ENCODE measurements around the gene GMEB2.
"Not testable (repeated sequence)": the region's sequence is repeated elsewhere in the genome, so short reads cannot be mapped to it uniquely, and the experiment has no call there.

Gene GMEB2

DNA sequence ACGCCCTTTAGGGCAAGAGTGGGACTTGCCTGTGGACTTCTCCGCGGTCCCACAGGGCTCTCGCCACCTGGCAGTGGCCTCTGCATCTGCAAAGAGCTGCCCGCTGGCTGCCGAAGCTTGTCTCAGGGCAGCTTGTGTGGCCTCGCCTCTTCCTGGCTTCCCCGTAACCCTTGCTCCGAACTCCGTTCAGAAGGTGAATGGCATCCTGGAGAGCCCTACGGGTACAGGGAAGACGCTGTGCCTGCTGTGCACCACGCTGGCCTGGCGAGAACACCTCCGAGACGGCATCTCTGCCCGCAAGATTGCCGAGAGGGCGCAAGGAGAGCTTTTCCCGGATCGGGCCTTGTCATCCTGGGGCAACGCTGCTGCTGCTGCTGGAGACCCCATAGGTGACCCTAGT is 34.2 kb upstream of the GMEB2 start:
- H3K27ac ChIP-seq = no peak overlapping the region
- TF ChIP-seq ZFX (IDR thresholded peaks at IDR 0.05; ENCODE audit: borderline replicate concordance) = no peak
- TF ChIP-seq, protein P1, sequence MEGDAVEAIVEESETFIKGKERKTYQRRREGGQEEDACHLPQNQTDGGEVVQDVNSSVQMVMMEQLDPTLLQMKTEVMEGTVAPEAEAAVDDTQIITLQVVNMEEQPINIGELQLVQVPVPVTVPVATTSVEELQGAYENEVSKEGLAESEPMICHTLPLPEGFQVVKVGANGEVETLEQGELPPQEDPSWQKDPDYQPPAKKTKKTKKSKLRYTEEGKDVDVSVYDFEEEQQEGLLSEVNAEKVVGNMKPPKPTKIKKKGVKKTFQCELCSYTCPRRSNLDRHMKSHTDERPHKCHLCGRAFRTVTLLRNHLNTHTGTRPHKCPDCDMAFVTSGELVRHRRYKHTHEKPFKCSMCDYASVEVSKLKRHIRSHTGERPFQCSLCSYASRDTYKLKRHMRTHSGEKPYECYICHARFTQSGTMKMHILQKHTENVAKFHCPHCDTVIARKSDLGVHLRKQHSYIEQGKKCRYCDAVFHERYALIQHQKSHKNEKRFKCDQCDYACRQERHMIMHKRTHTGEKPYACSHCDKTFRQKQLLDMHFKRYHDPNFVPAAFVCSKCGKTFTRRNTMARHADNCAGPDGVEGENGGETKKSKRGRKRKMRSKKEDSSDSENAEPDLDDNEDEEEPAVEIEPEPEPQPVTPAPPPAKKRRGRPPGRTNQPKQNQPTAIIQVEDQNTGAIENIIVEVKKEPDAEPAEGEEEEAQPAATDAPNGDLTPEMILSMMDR (IDR thresholded peaks at IDR 0.05) = no peak

DNA sequence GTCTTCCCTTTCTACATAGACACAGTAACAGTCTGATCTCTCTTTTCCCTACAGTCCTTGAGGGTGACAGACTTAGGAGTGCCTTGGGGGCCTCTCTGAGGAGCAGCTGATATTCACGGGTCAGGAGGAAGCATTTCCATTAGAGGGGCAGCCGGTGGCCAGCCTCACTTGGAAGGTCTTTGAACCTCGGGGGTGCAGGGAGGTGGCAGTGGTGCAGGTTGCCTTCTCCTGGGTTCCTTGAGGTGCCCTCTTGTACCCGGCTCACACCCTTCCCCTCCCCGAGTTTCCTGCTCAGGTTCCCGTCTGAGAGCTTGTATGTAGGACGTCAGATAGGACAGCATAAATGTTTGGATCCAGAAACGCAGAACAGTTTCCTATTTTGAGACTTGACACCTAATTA is 33.7 kb upstream of the GMEB2 start:
- TF ChIP-seq, protein P1 (IDR thresholded peaks at IDR 0.05) = no peak
- TF ChIP-seq ZFX (IDR thresholded peaks at IDR 0.05; ENCODE audit: borderline replicate concordance) = no peak
- no peak overlapping the region for H3K27ac ChIP-seq

DNA sequence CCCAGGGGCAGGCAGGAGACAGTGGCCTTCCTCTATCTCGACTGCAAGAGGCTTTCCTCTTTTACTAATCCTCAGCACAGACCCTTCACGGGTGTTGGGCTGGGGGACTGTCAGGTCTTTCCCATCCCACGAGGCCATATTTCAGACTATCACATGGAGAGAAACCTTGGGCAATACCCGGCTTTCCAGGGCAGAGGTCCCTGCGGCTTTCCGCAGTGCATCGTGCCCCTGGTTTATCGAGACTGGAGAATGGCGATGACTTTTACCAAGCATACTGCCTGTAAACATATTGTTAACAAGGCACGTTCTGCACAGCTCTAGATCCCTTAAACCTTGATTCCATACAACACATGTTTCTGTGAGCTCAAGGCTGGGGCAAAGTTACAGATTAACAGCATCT is 33.3 kb upstream of the GMEB2 start:
- H3K27ac ChIP-seq = not testable (repeated sequence)

DNA sequence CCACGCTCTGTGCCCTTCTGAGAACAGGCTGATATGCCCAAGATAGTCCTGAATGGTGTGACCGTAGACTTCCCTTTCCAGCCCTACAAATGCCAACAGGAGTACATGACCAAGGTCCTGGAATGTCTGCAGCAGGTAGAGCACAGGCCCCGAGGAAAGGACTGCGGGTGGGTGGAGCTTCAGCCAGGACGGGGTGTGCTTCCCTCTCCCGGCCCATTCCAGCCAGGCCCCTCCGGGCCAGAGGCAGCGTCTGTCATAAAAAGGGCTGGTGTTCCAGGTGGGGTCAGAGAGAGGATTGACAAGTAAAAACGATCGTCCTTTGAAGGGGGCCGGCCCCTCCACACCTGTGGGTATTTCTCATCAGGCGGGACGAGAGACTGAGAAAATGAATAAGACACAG is 32.5 kb upstream of the GMEB2 start:
- H3K27ac ChIP-seq = peak overlapping the region; percentile 86
- TF ChIP-seq, protein P1 (IDR thresholded peaks at IDR 0.05) = no peak
- TF ChIP-seq ZFX (IDR thresholded peaks at IDR 0.05; ENCODE audit: borderline replicate concordance) = no peak

DNA sequence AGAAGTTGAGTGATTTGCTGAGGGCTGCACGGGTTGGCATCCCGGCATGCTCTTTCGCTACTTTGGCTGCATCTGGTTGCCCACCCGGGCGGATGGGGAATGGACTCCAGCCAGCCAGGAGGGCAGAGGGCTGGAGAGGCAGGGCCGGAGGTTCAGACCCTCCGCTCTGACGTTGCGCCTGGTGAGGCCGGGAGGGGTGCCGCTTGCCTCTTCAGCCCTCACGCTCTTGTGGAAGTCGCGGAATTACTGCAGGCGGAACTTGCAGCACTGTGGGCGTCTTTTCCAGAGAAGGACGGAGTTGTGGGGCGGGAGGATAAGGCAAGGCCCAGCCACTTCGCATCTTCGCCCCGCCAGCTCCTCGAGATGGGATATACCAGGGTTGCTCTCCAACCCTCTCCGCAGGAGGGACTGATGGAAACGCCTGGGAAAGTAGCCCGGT is 31.9 kb upstream of the GMEB2 start:
- no peak for TF ChIP-seq ZFX (IDR thresholded peaks at IDR 0.05; ENCODE audit: borderline replicate concordance)
- TF ChIP-seq, protein P1 (IDR thresholded peaks at IDR 0.05) = no peak
- peak overlapping the region; percentile 86 for H3K27ac ChIP-seq

DNA sequence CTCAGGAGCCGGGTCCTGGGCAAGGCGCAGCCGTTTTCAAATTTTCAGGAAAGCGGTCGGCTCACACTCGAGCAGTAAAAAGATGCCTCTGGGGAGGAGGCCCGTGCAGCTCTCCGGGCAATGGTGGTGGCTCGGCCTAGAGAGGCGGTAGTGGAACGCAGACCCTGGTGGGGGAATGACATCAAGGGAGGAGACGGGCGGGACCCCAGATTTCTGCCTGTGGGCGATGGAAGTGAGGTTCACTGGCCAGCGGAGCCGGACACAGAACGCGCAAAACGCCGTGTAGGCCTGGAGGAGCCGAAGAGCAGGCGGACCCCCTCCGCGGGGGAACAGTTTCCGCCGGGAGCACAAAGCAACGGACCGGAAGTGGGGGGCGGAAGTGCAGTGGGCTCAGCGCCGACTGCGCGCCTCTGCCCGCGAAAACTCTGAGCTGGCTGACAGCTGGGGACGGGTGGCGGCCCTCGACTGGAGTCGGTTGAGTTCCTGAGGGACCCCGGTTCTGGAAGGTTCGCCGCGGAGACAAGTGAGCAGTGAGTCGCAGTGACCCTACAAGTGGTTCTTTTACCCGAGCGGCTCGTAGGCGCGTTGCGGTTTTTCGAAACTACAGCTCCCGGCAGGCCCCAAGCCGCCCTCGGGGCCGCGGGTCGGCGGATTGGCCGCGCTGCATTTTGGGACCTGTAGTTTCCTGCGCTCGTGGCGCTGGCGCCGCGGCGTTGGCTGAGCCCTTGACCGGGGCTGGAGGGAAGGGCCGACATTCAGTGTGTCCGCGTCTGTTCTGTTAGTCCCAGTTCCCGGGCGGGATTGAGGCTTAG is 31.2 kb upstream of the GMEB2 start, which contains the start of gene RTEL1:
RTEL1 (plus strand) TSS at position 376 of the 812 bp plus-strand sequence. CDS start 1,091 bp downstream, outside the sequence.
- peak within 1 kb of the TSS; percentile 86 for H3K27ac ChIP-seq
- TF ChIP-seq, protein P1 (IDR thresholded peaks at IDR 0.05) = no peak
- no peak for TF ChIP-seq ZFX (IDR thresholded peaks at IDR 0.05; ENCODE audit: borderline replicate concordance)

DNA sequence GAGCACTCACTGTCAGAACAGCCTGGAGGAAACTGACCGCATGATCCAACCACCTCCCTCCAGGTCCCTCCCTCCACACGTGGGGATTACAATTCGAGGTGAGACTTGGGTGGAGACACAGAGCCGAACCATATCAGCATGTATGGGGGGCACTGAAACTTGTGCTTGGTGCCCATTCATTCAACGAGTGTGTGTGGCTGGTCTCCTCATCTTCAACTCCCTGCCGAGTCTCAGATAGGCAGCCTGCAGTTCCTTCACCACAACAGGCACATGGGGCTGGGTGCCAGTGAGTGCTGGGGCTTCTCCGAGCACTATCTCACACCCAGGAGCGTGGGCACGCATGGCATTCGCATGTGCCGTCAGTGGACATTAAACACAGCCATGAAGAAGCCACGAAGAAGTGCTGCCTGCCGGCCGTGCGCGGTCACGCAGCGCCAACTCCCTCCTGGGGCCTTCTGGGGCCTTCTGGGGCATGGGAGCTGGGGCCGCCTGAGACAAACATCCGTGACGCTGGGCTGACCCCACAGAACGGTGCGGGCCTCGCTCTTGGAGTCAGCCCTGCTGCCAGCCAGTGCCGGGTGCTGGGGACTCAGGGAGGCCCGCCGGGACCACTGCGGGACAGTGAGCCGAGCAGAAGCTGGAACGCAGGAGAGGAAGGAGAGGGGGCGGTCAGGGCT is 30.5 kb upstream of the GMEB2 start:
- peak overlapping the region; percentile 86 for H3K27ac ChIP-seq
- TF ChIP-seq ZFX (IDR thresholded peaks at IDR 0.05; ENCODE audit: borderline replicate concordance) = no peak
- TF ChIP-seq, protein P1 (IDR thresholded peaks at IDR 0.05) = no peak

All from 22Rv1 (cell line).